B cell (primary cell): ENCODE measurements around the gene DOCK7. TPM values are rescaled to one million over a fixed set of nuclear protein-coding genes. Genes with fewer than 3 reads are reported as not detected.

Source experiments
- ATAC-seq: fragments of 200-7000 bp; cut with Tn5 transposase; one replicate; pipeline ENCODE4 v1.10.0; 2021; ENCODE audit warnings: low read depth, mild to moderate bottlenecking, moderate number of reproducible peaks, moderate library complexity
- CTCF ChIA-PET: fragments of 350-600 bp; sonication (Branson Sonifier 250); formaldehyde crosslinking; loops from one replicate; lab custom pipeline; 2021; ENCODE audit warnings: antibody characterized with exemption, inconsistent platforms; lab: Charles Lee
- POLR2A ChIA-PET: fragments of 350-600 bp; sonication (Branson Sonifier 250); formaldehyde crosslinking; loops from one replicate; lab custom pipeline; 2021; ENCODE audit warnings: antibody characterized with exemption; lab: Charles Lee
- DNase-seq: peaks from one replicate; pipeline ENCODE4 v3.0.0; 2013
- H2AFZ ChIP-seq: 2 replicates; pipeline ENCODE4 v1.6.1; 2012; ENCODE audit warnings: mild to moderate bottlenecking, low read depth, low read length; ENCODE audit not compliant: insufficient read depth, poor library complexity, severe bottlenecking
- H3K27ac ChIP-seq, 2 donors: 1 replicate in 1 of 2; 2 replicates in 1 of 2; pipeline ENCODE4 v1.5.1; 2012 to 2013; ENCODE audit warnings: low read length in 2 of 2, mild to moderate bottlenecking in 2 of 2, moderate library complexity in 1 of 2
- H3K27me3 ChIP-seq, 4 experiments: fragments of 200-600 bp in 1 of 4; sonication (generic) in 1 of 4; replicated peaks in 1 of 4; 1 replicate in 2 of 4; 2 replicates in 2 of 4; pipeline versions ENCODE4 v1.6.1 to v1.7.0; 2013 to 2016; ENCODE audit warnings: low read length in 3 of 4, mild to moderate bottlenecking in 2 of 4, mixed read lengths in 1 of 4, moderate library complexity in 1 of 4; ENCODE audit not compliant: insufficient read depth in 4 of 4, control insufficient read depth in 3 of 4; ENCODE audit errors: control extremely low read depth in 1 of 4
- H3K36me3 ChIP-seq, 2 experiments: replicated peaks in 1 of 2; 1 replicate in 1 of 2; 2 replicates in 1 of 2; pipeline versions ENCODE4 v1.6.1 to v1.7.1; 2013; ENCODE audit warnings: low read length in 1 of 2; ENCODE audit not compliant: insufficient read depth in 2 of 2, control insufficient read depth in 1 of 2; ENCODE audit errors: control extremely low read depth in 1 of 2, extremely low read depth in 1 of 2
- H3K4me1 ChIP-seq, 2 donors: fragments of 200-600 bp in 1 of 2; sonication (generic) in 1 of 2; 1 replicate in 1 of 2; 2 replicates in 1 of 2; pipeline versions ENCODE4 v1.5.1 to v1.6.1; 2013 to 2017; ENCODE audit warnings: low read length in 2 of 2; ENCODE audit not compliant: control insufficient read depth in 2 of 2, insufficient read depth in 2 of 2
- H3K4me2 ChIP-seq: replicated peaks from 2 replicates; pipeline ENCODE3; 2012; ENCODE audit warnings: mild to moderate bottlenecking, low read depth, low read length; ENCODE audit not compliant: poor library complexity, severe bottlenecking
- H3K4me3 ChIP-seq, 5 experiments: fragments of 200-600 bp in 1 of 5; sonication (generic) in 1 of 5; 1 replicate in 3 of 5; 2 replicates in 2 of 5; pipeline versions ENCODE4 v1.5.1 to v1.7.0; 2011 to 2016; ENCODE audit warnings: low read length in 4 of 5, mild to moderate bottlenecking in 4 of 5, low read depth in 2 of 5, control low read depth in 1 of 5, moderate library complexity in 1 of 5; ENCODE audit not compliant: insufficient read depth in 1 of 5; ENCODE audit errors: control extremely low read depth in 1 of 5, extremely low read depth in 1 of 5
- H3K79me2 ChIP-seq: fragments of 200-600 bp; sonication (generic); one replicate; pipeline ENCODE4 v1.6.0; 2016; ENCODE audit warnings: low read length; ENCODE audit not compliant: control insufficient read depth, insufficient read depth
- H3K9ac ChIP-seq: fragments of 200-600 bp; sonication (generic); 2 replicates; pipeline ENCODE4 v1.6.1; 2017; ENCODE audit warnings: mild to moderate bottlenecking, low read length, moderate library complexity
- H3K9me3 ChIP-seq, 3 donors: one replicate each; pipeline versions ENCODE4 v1.6.1 to v1.7.1; 2013; ENCODE audit warnings: low read length in 2 of 3; ENCODE audit not compliant: control insufficient read depth in 2 of 3, insufficient read depth in 1 of 3; ENCODE audit errors: control extremely low read depth in 1 of 3
- H4K20me1 ChIP-seq: 2 replicates; pipeline ENCODE4 v1.6.0; 2012; ENCODE audit warnings: mild to moderate bottlenecking, low read length; ENCODE audit not compliant: insufficient read depth, control insufficient read depth, poor library complexity, severe bottlenecking
- H3K27ac Mint-ChIP-seq: one replicate; pipeline ENCODE4 v1.8.0; 2021; ENCODE audit warnings: mixed read lengths
- H3K27me3 Mint-ChIP-seq: one replicate; pipeline ENCODE4 v1.8.0; 2021; ENCODE audit warnings: mixed read lengths
- H3K4me1 Mint-ChIP-seq: one replicate; pipeline ENCODE4 v1.8.0; 2021; ENCODE audit warnings: mixed read lengths
- H3K4me3 Mint-ChIP-seq: one replicate; pipeline ENCODE4 v1.8.0; 2021; ENCODE audit warnings: mixed read lengths
- H3K9me3 Mint-ChIP-seq: one replicate; pipeline ENCODE4 v1.8.0; 2022; ENCODE audit warnings: mixed read lengths; ENCODE audit not compliant: insufficient read depth
- EZH2 ChIP-seq: IDR thresholded peaks from 2 replicates; pipeline ENCODE4 v1.6.1; 2012; ENCODE audit warnings: borderline replicate concordance, low read depth, mild to moderate bottlenecking, moderate library complexity, low read length; ENCODE audit not compliant: insufficient read depth, poor library complexity, severe bottlenecking
- WGBS: methylation state at CpG from one replicate; pipeline ENCODE4 v1.1.5; 2013; ENCODE audit warnings: missing lambda C conversion rate; ENCODE audit not compliant: insufficient coverage; 5-methylcytosine and 5-hydroxymethylcytosine counted together
- intact Hi-C: fragments of 100-400 bp; cut with micrococcal nuclease; formaldehyde crosslinking; loops from one replicate; pipeline ENCODE4 v1.10.0; 2022
- polyA plus RNA-seq: library from polyadenylated mRNA; depleted of rRNA; stranded (reverse); fragments of >200 nt; gene quantifications from 2 replicates; pipeline ENCODE4 v1.2.3, GENCODE V29; 2012
- total RNA-seq, 2 donors: library from RNA; stranded (reverse); fragments of 120-200 nt in 1 of 2; gene quantifications; 1 replicate in 1 of 2; 2 replicates in 1 of 2; pipeline versions ENCODE4 v1.2.3 to v1.2.4, GENCODE V29; 2013 to 2022
- TF ChIP-seq, protein P1 (sequence below): fragments of 200-600 bp; IDR thresholded peaks from one replicate; pipeline ENCODE4 v1.8.0; 2022; ENCODE audit warnings: antibody characterized with exemption, mild to moderate bottlenecking

The DOCK7 gene
- total and polyA plus RNA-seq, 2 donors (not counting 1 experiment from before 2014, with no cell fraction given), result 3.6 to 20.5 TPM

DNA sequence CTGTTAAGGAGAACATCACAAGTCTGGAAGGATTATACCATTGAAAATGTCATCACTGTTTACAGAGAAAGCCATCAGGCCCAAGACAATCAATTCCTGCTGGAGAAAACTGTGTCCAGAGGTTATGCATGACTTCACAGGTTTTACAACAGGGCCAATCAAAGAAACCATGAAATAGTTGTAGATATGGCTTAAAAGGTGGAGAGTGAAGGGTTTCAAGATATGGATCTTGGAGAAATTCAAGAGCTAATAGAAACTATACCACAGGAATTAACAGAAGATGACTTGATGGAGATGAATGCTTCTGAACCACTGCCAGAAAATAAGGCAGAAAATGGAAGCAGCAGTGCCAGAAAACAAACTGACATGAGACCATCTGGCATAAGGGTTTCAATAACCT is 221.1 kb downstream of the DOCK7 start:
- peaks cover 1 to 3% of the 10 kb centered on the region in 2 experiments for H3K36me3 ChIP-seq
- H3K4me3 Mint-ChIP-seq, result no peak overlapping the region
- H3K27me3 Mint-ChIP-seq, result no peaks in the 10 kb centered on the region
- no peaks in the 10 kb centered on the region for H3K4me1 ChIP-seq
- H3K4me3 ChIP-seq, result no peak overlapping the region
- DNase-seq (no peak), ATAC-seq (no peak)
- H2AFZ ChIP-seq, result no peak overlapping the region
- TF ChIP-seq, protein P1, sequence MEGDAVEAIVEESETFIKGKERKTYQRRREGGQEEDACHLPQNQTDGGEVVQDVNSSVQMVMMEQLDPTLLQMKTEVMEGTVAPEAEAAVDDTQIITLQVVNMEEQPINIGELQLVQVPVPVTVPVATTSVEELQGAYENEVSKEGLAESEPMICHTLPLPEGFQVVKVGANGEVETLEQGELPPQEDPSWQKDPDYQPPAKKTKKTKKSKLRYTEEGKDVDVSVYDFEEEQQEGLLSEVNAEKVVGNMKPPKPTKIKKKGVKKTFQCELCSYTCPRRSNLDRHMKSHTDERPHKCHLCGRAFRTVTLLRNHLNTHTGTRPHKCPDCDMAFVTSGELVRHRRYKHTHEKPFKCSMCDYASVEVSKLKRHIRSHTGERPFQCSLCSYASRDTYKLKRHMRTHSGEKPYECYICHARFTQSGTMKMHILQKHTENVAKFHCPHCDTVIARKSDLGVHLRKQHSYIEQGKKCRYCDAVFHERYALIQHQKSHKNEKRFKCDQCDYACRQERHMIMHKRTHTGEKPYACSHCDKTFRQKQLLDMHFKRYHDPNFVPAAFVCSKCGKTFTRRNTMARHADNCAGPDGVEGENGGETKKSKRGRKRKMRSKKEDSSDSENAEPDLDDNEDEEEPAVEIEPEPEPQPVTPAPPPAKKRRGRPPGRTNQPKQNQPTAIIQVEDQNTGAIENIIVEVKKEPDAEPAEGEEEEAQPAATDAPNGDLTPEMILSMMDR, result no peak
- TF ChIP-seq EZH2, result no peak
- peaks cover 0 to 2% (median 0%) of the 10 kb centered on the region in 3 donors for H3K9me3 ChIP-seq
- no peaks in the 10 kb centered on the region for H3K4me1 Mint-ChIP-seq
- ChIA-PET CTCF (no interaction called here), POLR2A (no interaction called here)
- H3K79me2 ChIP-seq, result no peaks in the 10 kb centered on the region
- H3K9ac ChIP-seq, result no peak overlapping the region
- H4K20me1 ChIP-seq, result no peaks in the 10 kb centered on the region
- no peak overlapping the region for H3K27ac Mint-ChIP-seq
- H3K4me2 ChIP-seq, result no peak overlapping the region
- H3K9me3 Mint-ChIP-seq, result peaks cover 8% of the 10 kb centered on the region
- H3K27ac ChIP-seq, result no peak overlapping the region
- intact Hi-C loops, result no loop called here
- H3K27me3 ChIP-seq, result no peaks in the 10 kb centered on the region

DNA sequence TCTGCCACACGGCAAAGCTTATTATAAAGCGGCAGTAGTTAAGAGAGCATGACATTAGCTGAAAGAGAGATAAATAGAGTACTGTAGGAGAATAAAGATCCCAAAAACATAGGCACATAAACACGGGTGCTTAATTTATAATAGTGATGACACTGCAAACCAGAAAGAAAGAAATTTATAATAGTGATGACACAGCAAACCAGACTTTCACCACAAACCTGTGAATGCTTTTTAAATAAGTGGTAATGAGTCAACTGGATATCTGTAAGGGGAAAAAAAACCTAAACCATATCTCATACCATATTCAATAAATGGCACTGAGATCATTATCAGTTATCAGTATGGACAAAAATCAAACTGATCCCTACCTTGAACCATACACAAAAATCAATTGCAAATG is 225.8 kb downstream of the DOCK7 start:
- CTCF ChIA-PET, result no interaction called here
- TF ChIP-seq, protein P1, result no peak
- no peak for TF ChIP-seq EZH2

More for the DNA sequence above, 225.8 kb downstream of the DOCK7 start:
- WGBS, result no CpG with 5 or more reads among the region's 3 CpGs
- no peaks in the 10 kb centered on the region for H4K20me1 ChIP-seq
- H3K27me3 ChIP-seq, result no peaks in the 10 kb centered on the region
- POLR2A ChIA-PET, result no interaction called here
- no peak for ATAC-seq
- no peak overlapping the region for H3K27ac ChIP-seq
- H3K9ac ChIP-seq, result no peak overlapping the region
- no peak overlapping the region for H3K27ac Mint-ChIP-seq
- H3K9me3 ChIP-seq, result peaks cover 0 to 2% (median 0%) of the 10 kb centered on the region in 3 donors
- H3K4me3 Mint-ChIP-seq, result no peak overlapping the region
- no peak for DNase-seq
- H3K36me3 ChIP-seq, result peaks cover 1 to 3% of the 10 kb centered on the region in 2 experiments
- intact Hi-C loops, result no loop called here
- H3K79me2 ChIP-seq, result no peaks in the 10 kb centered on the region
- no peak overlapping the region for H2AFZ ChIP-seq
- no peaks in the 10 kb centered on the region for H3K4me1 Mint-ChIP-seq
- no peaks in the 10 kb centered on the region for H3K4me1 ChIP-seq
- no peaks in the 10 kb centered on the region for H3K9me3 Mint-ChIP-seq
- H3K4me3 ChIP-seq, result no peak overlapping the region
- H3K4me2 ChIP-seq, result no peak overlapping the region
- no peaks in the 10 kb centered on the region for H3K27me3 Mint-ChIP-seq
